Breast epithelium (tissue), 4 donors: ENCODE results near the gene GALNT6. TPM values are rescaled to one million over a fixed set of nuclear protein-coding genes. Genes with fewer than 3 reads are reported as not detected.

Experiments
- DNase-seq, 2 donors: peaks; one replicate each; pipeline ENCODE4 v3.0.0-alpha.2; 2019; ENCODE audit warnings: low spot score in 2 of 2
- H3K27ac ChIP-seq, 2 donors: fragments of 200-600 bp; sonication (generic) in 1 of 2; one replicate each; pipeline ENCODE4 v1.5.1; 2016 to 2019; ENCODE audit warnings: mild to moderate bottlenecking in 1 of 2
- H3K27me3 ChIP-seq, 2 donors: fragments of 200-600 bp; sonication (generic) in 1 of 2; one replicate each; pipeline versions ENCODE4 v1.5.1 to v1.6.0; 2017 to 2019; ENCODE audit warnings: control low read depth in 1 of 2, mild to moderate bottlenecking in 1 of 2
- H3K36me3 ChIP-seq: fragments of 200-600 bp; one replicate; pipeline ENCODE4 v1.5.1; 2019
- H3K4me1 ChIP-seq, 2 donors: fragments of 200-600 bp; sonication (generic); one replicate each; pipeline ENCODE4 v1.5.1; 2016 to 2019; ENCODE audit warnings: control low read depth in 1 of 2
- H3K4me3 ChIP-seq, 3 donors: fragments of 200-600 bp; sonication (generic); 1 replicate in 2 of 3; 2 replicates in 1 of 3; pipeline ENCODE4 v1.5.1; 2016 to 2019; ENCODE audit warnings: mild to moderate bottlenecking in 3 of 3, moderate library complexity in 2 of 3
- H3K9me3 ChIP-seq, 2 donors: fragments of 200-600 bp; sonication (generic) in 1 of 2; one replicate each; pipeline ENCODE4 v1.5.1; 2016 to 2019; ENCODE audit warnings: control low read depth in 1 of 2
- POLR2A ChIP-seq: fragments of 450-650 bp; IDR thresholded peaks from one replicate; pipeline ENCODE4 v1.6.1; 2016; ENCODE audit warnings: antibody characterized with exemption, mild to moderate bottlenecking, moderate library complexity
- POLR2AphosphoS5 ChIP-seq, 3 donors: sonication (generic); formaldehyde crosslinking; IDR thresholded peaks; one replicate each; pipeline ENCODE4 v1.6.1; 2017; ENCODE audit warnings: antibody characterized with exemption in 3 of 3
- intact Hi-C: fragments of 100-400 bp; cut with DNase I; formaldehyde crosslinking; loops from one replicate; pipeline ENCODE4 v1.15.1; 2023; ENCODE audit warnings: low total_unique reads
- total RNA-seq, 3 donors: library from RNA; depleted of rRNA; stranded (reverse); fragments of >200 nt; gene quantifications; one replicate each; pipeline ENCODE4 v1.1.0, GENCODE V29; 2016
- TF ChIP-seq, protein P1 (sequence below), 3 donors: fragments of 450-650 bp; IDR thresholded peaks; one replicate each; pipeline ENCODE4 v1.5.1; 2016 to 2017; ENCODE audit warnings: antibody characterized with exemption in 3 of 3, mild to moderate bottlenecking in 3 of 3, moderate library complexity in 3 of 3

GALNT6 gene
- total RNA-seq, 3 donors from 2014 or later: 5.8 to 55.8 (median 48.2) TPM

DNA sequence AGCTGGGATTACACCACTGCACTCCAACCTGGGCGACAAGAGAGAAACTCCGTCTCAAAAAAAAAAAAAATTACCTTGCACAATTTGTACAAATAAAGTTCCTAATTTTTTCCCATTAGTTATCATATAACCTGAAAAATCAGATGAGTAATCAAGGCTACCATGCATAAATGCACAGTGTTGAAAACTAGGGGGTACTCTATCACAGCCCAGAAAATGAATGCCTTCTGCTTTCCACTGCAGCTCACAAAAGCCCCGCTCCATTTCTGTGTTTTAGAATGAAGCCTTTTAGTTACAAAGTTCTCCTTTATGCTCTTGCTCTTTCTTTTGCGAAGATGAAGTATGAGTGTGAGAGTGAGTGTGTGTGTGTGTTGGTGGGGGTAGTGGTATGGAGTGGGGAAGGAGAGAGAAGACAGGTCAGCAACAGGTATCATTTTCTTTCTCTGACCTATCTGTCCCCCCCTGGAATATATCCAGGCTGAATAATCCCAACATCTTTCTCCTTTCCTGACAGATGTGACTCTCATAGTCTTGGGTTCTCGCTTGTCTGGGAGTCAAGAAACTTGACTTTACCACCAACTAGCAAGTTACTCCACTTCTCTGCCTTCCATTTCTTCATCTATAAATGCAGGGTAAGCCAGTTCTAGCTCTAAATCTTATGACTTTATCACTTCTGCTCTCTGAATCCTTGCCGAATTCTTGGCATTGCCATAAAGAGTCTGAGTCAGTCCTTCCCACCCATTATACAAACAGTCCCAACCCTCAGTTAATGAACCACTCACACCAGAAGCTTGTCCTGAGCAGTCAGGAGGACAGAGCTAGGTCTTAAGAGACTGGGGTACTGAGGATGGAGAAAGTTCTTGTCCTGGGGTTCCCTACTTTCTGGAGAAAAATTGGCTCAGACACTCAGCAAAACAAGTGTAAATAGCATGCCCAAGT lies 83.3 kb downstream of the GALNT6 start:
- no peak for DNase-seq
- H3K9me3 ChIP-seq: no peaks in the 10 kb centered on the region
- intact Hi-C loops: no loop called here
- TF ChIP-seq POLR2A: no peak
- TF ChIP-seq, protein P1, sequence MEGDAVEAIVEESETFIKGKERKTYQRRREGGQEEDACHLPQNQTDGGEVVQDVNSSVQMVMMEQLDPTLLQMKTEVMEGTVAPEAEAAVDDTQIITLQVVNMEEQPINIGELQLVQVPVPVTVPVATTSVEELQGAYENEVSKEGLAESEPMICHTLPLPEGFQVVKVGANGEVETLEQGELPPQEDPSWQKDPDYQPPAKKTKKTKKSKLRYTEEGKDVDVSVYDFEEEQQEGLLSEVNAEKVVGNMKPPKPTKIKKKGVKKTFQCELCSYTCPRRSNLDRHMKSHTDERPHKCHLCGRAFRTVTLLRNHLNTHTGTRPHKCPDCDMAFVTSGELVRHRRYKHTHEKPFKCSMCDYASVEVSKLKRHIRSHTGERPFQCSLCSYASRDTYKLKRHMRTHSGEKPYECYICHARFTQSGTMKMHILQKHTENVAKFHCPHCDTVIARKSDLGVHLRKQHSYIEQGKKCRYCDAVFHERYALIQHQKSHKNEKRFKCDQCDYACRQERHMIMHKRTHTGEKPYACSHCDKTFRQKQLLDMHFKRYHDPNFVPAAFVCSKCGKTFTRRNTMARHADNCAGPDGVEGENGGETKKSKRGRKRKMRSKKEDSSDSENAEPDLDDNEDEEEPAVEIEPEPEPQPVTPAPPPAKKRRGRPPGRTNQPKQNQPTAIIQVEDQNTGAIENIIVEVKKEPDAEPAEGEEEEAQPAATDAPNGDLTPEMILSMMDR (IDR thresholded peaks at IDR 0.05): no peak
- TF ChIP-seq POLR2AphosphoS5 (IDR thresholded peaks at IDR 0.05): no peak
- H3K4me1 ChIP-seq: no peaks in the 10 kb centered on the region
- H3K36me3 ChIP-seq: no peaks in the 10 kb centered on the region
- H3K27me3 ChIP-seq: no peaks in the 10 kb centered on the region
- H3K4me3 ChIP-seq: no peak overlapping the region
- H3K27ac ChIP-seq: no peak overlapping the region

DNA sequence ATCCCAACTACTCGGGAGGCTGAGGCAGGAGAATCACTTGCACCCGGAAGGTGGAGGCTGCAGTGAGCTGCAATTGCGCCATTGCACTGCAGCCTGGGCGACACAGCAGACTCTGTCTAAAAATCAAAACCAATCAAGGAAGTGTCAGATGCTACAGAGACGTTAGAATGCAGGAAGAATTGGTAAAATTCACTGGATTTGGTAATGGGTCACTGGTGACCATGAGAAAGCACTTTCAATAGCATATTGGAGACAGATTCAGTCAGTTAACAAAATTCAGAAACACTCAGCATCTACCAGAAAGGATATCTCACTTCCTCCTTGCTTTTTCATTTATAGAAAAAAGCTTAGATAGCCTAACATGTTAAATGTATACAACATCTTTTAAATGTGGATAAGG lies 84.7 kb downstream of the GALNT6 start:
- TF ChIP-seq, protein P1 (IDR thresholded peaks at IDR 0.05): no peak
- TF ChIP-seq POLR2AphosphoS5 (IDR thresholded peaks at IDR 0.05) (no peak), POLR2A (no peak)
- Histone ChIP-seq H3K36me3 (no peaks in the 10 kb centered on the region), H3K4me1 (no peaks in the 10 kb centered on the region), H3K9me3 (no peaks in the 10 kb centered on the region), H3K27ac (no peak overlapping the region), H3K27me3 (no peaks in the 10 kb centered on the region), H3K4me3 (no peak overlapping the region)
- intact Hi-C loops: no loop called here
- DNase-seq: no peak

Other genes with a start within 250 kb of the GALNT6 start
- 10 to 100 TPM; 14.6 to 22.1 (median 16.4) TPM for gene TFCP2, start 218.3 kb downstream of the GALNT6 start, total RNA-seq
- gene POU6F1, start 173.3 kb downstream of the GALNT6 start, total RNA-seq: 10 to 100 TPM; 10.5 to 23.3 (median 15.2) TPM
- 100 to 1,000 TPM; 318 to 408 (median 330) TPM for gene DAZAP2, start 152.6 kb downstream of the GALNT6 start, total RNA-seq
- 10 to 100 TPM in 2 of 3 donors, 1 to 10 TPM in 1; 5.8 to 16.1 (median 15.5) TPM for gene SMAGP, start 121.0 kb downstream of the GALNT6 start, total RNA-seq
- gene BIN2, start 67.2 kb downstream of the GALNT6 start, total RNA-seq: 1 to 10 TPM; 2.3 to 7.6 (median 6.2) TPM
- not detected for gene CELA1, start 44.7 kb downstream of the GALNT6 start, total RNA-seq
- 1 to 10 TPM in 2 of 3 donors, under 1 TPM in 1; 0.64 to 8.3 (median 6.2) TPM for gene SLC4A8, start 33.4 kb upstream of the GALNT6 start, total RNA-seq
- gene SCN8A, start 199.8 kb upstream of the GALNT6 start, total RNA-seq: 1 to 10 TPM in 2 of 3 donors, under 1 TPM in 1; 0.32 to 5.0 (median 1.6) TPM